Transverse colon (tissue), 4 donors: ENCODE data around the gene MXRA5. TPM values are rescaled to one million over a fixed set of nuclear protein-coding genes. Genes with fewer than 3 reads are reported as not detected.
"Not testable (repeated sequence)": the region's sequence is repeated elsewhere in the genome, so short reads cannot be mapped to it uniquely, and the experiment has no call there.

Experiments used
- DNase-seq: peaks from one replicate; pipeline ENCODE4 v3.0.0-alpha.2; 2019
- H3K27ac ChIP-seq, 4 donors: fragments of 200-600 bp; sonication (generic); 2 replicates each; pipeline ENCODE4 v1.5.1; 2016 to 2018; ENCODE audit warnings: inconsistent platforms in 4 of 4
- H3K27me3 ChIP-seq: fragments of 200-600 bp; sonication (generic); 2 replicates; pipeline ENCODE4 v1.5.1; 2017; ENCODE audit warnings: inconsistent platforms
- H3K36me3 ChIP-seq, 4 donors: fragments of 200-600 bp; sonication (generic); 2 replicates each; pipeline ENCODE4 v1.5.1; 2017 to 2019; ENCODE audit warnings: inconsistent platforms in 4 of 4
- H3K4me1 ChIP-seq, 4 donors: fragments of 200-600 bp; sonication (generic); 2 replicates each; pipeline ENCODE4 v1.5.1; 2017 to 2020; ENCODE audit warnings: inconsistent platforms in 4 of 4
- H3K4me3 ChIP-seq, 4 donors: fragments of 200-600 bp; sonication (generic); 1 replicate in 1 of 4; 2 replicates in 3 of 4; pipeline versions ENCODE4 v1.5.1 to v1.6.1; 2017 to 2019; ENCODE audit warnings: inconsistent platforms in 4 of 4
- H3K9me3 ChIP-seq, 2 donors: fragments of 200-600 bp; sonication (generic); 2 replicates each; pipeline ENCODE4 v1.5.1; 2017 to 2019; ENCODE audit warnings: inconsistent platforms in 2 of 2
- CTCF ChIP-seq, 5 experiments: fragments of 200-600 bp in 3 of 5; fragments of 450-650 bp in 2 of 5; sonication (generic) in 3 of 5; IDR thresholded peaks; 1 replicate in 2 of 5; 2 replicates in 3 of 5; pipeline ENCODE4 v1.5.1; 2016 to 2017; ENCODE audit warnings: antibody characterized with exemption in 5 of 5, inconsistent platforms in 3 of 5, mild to moderate bottlenecking in 2 of 5, moderate library complexity in 1 of 5
- EP300 ChIP-seq: sonication (generic); formaldehyde crosslinking; IDR thresholded peaks from one replicate; pipeline ENCODE4 v1.6.1; 2017; ENCODE audit warnings: antibody characterized with exemption, low read depth
- POLR2A ChIP-seq: fragments of 450-650 bp; IDR thresholded peaks from one replicate; pipeline ENCODE4 v1.6.1; 2016; ENCODE audit warnings: antibody characterized with exemption, mild to moderate bottlenecking, moderate library complexity
- POLR2AphosphoS5 ChIP-seq, 3 donors: sonication (generic); formaldehyde crosslinking; IDR thresholded peaks; one replicate each; pipeline ENCODE4 v1.6.1; 2016; ENCODE audit warnings: antibody characterized with exemption in 3 of 3
- WGBS, 2 donors: methylation state at CpG; one replicate each; pipeline ENCODE4 v1.1.5; 2018; ENCODE audit warnings: low coverage in 1 of 2; 5-methylcytosine and 5-hydroxymethylcytosine counted together
- in situ Hi-C, 4 donors: fragments of 200-750 bp; cut with MboI; loops; one replicate each; pipeline versions ENCODE4 v1.15.0 to v1.15.1; 2017; ENCODE audit warnings: low sequenced_read_pairs in 3 of 4, low pct_ligation_motif_present in 1 of 4, low pct_unique_long_range_greater_than_20kb in 1 of 4
- intact Hi-C: fragments of 100-400 bp; cut with DNase I; formaldehyde crosslinking; loops from one replicate; pipeline ENCODE4 v1.15.1; 2023; ENCODE audit warnings: low total_unique reads
- total RNA-seq, 4 donors: library from RNA; depleted of rRNA; stranded (reverse); fragments of >200 nt; gene quantifications; one replicate each; pipeline ENCODE4 v1.1.0, GENCODE V29; 2016

Gene MXRA5
- total RNA-seq, 4 donors from 2014 or later, result 0.75 to 29.1 (median 1.7) TPM

- no peak for TF ChIP-seq POLR2A
- no peak for TF ChIP-seq CTCF (IDR thresholded peaks at IDR 0.05)
- TF ChIP-seq EP300, result no peak
- TF ChIP-seq POLR2AphosphoS5 (IDR thresholded peaks at IDR 0.05), result no peak
- H3K4me3 ChIP-seq, result no peak overlapping the region
- H3K4me1 ChIP-seq, result no peaks in the 10 kb centered on the region
- no peak for DNase-seq
- H3K9me3 ChIP-seq, result no peaks in the 10 kb centered on the region
- no peak overlapping the region for H3K27ac ChIP-seq
- no peaks in the 10 kb centered on the region for H3K36me3 ChIP-seq
- no peaks in the 10 kb centered on the region for H3K27me3 ChIP-seq
- 85% methylated on average over 13 of the region's 13 CpGs; no CpG with 5 or more reads in 1 of the 2 donors for WGBS, 2 donors
- intact Hi-C loops (no loop called here), in situ Hi-C loops (no loop called here)
Observed at GRCh38 chrX:3377560-3377959, 31.1 kb upstream of the MXRA5 start.

- H3K9me3 ChIP-seq, DNase-seq, H3K36me3 ChIP-seq, H3K27ac ChIP-seq, intact Hi-C loops, H3K4me3 ChIP-seq, in situ Hi-C loops, H3K27me3 ChIP-seq, H3K4me1 ChIP-seq: not testable (repeated sequence)
- 65% methylated on average over 2 of the region's 2 CpGs; no CpG with 5 or more reads in 1 of the 2 donors for WGBS, 2 donors
Observed at GRCh38 chrX:3375878-3376508, 29.5 kb upstream of the MXRA5 start.

GRCh38 chrX:3374108-3374800 lies 27.8 kb upstream of the MXRA5 start:
- TF ChIP-seq CTCF (IDR thresholded peaks at IDR 0.05) (no peak), POLR2AphosphoS5 (IDR thresholded peaks at IDR 0.05) (no peak), EP300 (no peak), POLR2A (no peak)
- H3K27me3 ChIP-seq, result no peaks in the 10 kb centered on the region
- WGBS, 2 donors, result 63 to 76% methylated on average over 3 of the region's 3 CpGs
- intact Hi-C loops, result no loop called here
- H3K36me3 ChIP-seq, result no peaks in the 10 kb centered on the region
- H3K4me3 ChIP-seq, result no peak overlapping the region
- DNase-seq, result no peak
- H3K27ac ChIP-seq, result no peak overlapping the region
- H3K4me1 ChIP-seq, result no peaks in the 10 kb centered on the region
- in situ Hi-C loops, result no loop called here
- no peaks in the 10 kb centered on the region for H3K9me3 ChIP-seq

GRCh38 chrX:3371163-3371562 lies 24.7 kb upstream of the MXRA5 start:
- H3K27me3 ChIP-seq, result no peaks in the 10 kb centered on the region
- TF ChIP-seq POLR2A (no peak), POLR2AphosphoS5 (IDR thresholded peaks at IDR 0.05) (no peak), EP300 (no peak), CTCF (IDR thresholded peaks at IDR 0.05) (no peak)
- DNase-seq, result no peak
- 82% methylated on average over 4 of the region's 4 CpGs; no CpG with 5 or more reads in 1 of the 2 donors for WGBS, 2 donors
- no peaks in the 10 kb centered on the region for H3K36me3 ChIP-seq
- in situ Hi-C loops (no loop called here), intact Hi-C loops (no loop called here)
- H3K9me3 ChIP-seq, result no peaks in the 10 kb centered on the region
- no peaks in the 10 kb centered on the region for H3K4me1 ChIP-seq
- no peak overlapping the region for H3K27ac ChIP-seq
- H3K4me3 ChIP-seq, result no peak overlapping the region

- DNase-seq, result no peak
- no peaks in the 10 kb centered on the region for H3K9me3 ChIP-seq
- in situ Hi-C loops (no loop called here), intact Hi-C loops (no loop called here)
- 35% methylated on average over 3 of the region's 3 CpGs; no CpG with 5 or more reads in 1 of the 2 donors for WGBS, 2 donors
- H3K36me3 ChIP-seq, result no peaks in the 10 kb centered on the region
- H3K27me3 ChIP-seq, result no peaks in the 10 kb centered on the region
- no peak overlapping the region for H3K4me3 ChIP-seq
- H3K4me1 ChIP-seq, result no peaks in the 10 kb centered on the region
- TF ChIP-seq POLR2A, result no peak
- no peak for TF ChIP-seq EP300
- TF ChIP-seq POLR2AphosphoS5 (IDR thresholded peaks at IDR 0.05), result no peak
- no peak for TF ChIP-seq CTCF (IDR thresholded peaks at IDR 0.05)
- H3K27ac ChIP-seq, result no peak overlapping the region
Observed at GRCh38 chrX:3370656-3371055, 24.2 kb upstream of the MXRA5 start.
